ENCODE results near the gene KRT9. TPM values are rescaled to one million over a fixed set of nuclear protein-coding genes. Genes with fewer than 3 reads are reported as not detected.

Gene KRT9
- total RNA-seq, 1 donor, result not detected

GRCh38 chr17:41533613-41534012, 38.2 kb downstream of the KRT9 start:
- Histone ChIP-seq H3K4me1 (ENCODE audit: insufficient read depth, low read length) (peaks cover 28% of the 10 kb centered on the region), H3K79me2 (ENCODE audit: insufficient read depth, low read length) (no peaks in the 10 kb centered on the region), H4K20me1 (ENCODE audit: insufficient read depth, low read length) (no peaks in the 10 kb centered on the region), H2AFZ (ENCODE audit: low read length) (no peak overlapping the region), H3K27me3 (ENCODE audit: insufficient read depth, low read length) (no peaks in the 10 kb centered on the region), H3K36me3 (ENCODE audit: insufficient read depth, low read length) (no peaks in the 10 kb centered on the region), H3K27ac (ENCODE audit: low read depth, low read length) (no peak overlapping the region), H3K4me2 (ENCODE audit: insufficient read depth, low read length) (no peak overlapping the region), H3K4me3 (ENCODE audit: insufficient read depth, low read length) (no peak overlapping the region), H3K9me3 (ENCODE audit: low read depth, low read length) (no peaks in the 10 kb centered on the region)
- TF ChIP-seq CTCF (IDR thresholded peaks at IDR 0.05; ENCODE audit: extremely low read depth, low read depth, low read length), result no peak
- no peak for DNase-seq (ENCODE audit: insufficient read length, low spot score, missing footprints)

- H2AFZ ChIP-seq (ENCODE audit: low read length), result no peak overlapping the region
- H3K27ac ChIP-seq (ENCODE audit: low read depth, low read length), result no peak overlapping the region
- TF ChIP-seq CTCF (IDR thresholded peaks at IDR 0.05; ENCODE audit: extremely low read depth, low read depth, low read length), result no peak
- no peak overlapping the region for H3K4me2 ChIP-seq (ENCODE audit: insufficient read depth, low read length)
- H3K4me3 ChIP-seq (ENCODE audit: insufficient read depth, low read length), result no peak overlapping the region
- no peaks in the 10 kb centered on the region for H3K9me3 ChIP-seq (ENCODE audit: low read depth, low read length)
- no peaks in the 10 kb centered on the region for H3K27me3 ChIP-seq (ENCODE audit: insufficient read depth, low read length)
- no peaks in the 10 kb centered on the region for H3K36me3 ChIP-seq (ENCODE audit: insufficient read depth, low read length)
- H3K79me2 ChIP-seq (ENCODE audit: insufficient read depth, low read length), result no peaks in the 10 kb centered on the region
- H4K20me1 ChIP-seq (ENCODE audit: insufficient read depth, low read length), result no peaks in the 10 kb centered on the region
- DNase-seq (ENCODE audit: insufficient read length, low spot score, missing footprints), result no peak
- H3K4me1 ChIP-seq (ENCODE audit: insufficient read depth, low read length), result peaks cover 24% of the 10 kb centered on the region
Measured at GRCh38 chr17:41532947-41533570, 38.8 kb downstream of the KRT9 start.

- no peak for TF ChIP-seq CTCF (IDR thresholded peaks at IDR 0.05; ENCODE audit: extremely low read depth, low read depth, low read length)
- H3K27ac ChIP-seq (ENCODE audit: low read depth, low read length), result no peak overlapping the region
- peak; percentile 3 for DNase-seq (ENCODE audit: insufficient read length, low spot score, missing footprints)
Measured at GRCh38 chr17:41531993-41532392, 39.9 kb downstream of the KRT9 start.

GRCh38 chr17:41530062-41531048, 41.5 kb downstream of the KRT9 start:
- H3K79me2 ChIP-seq (ENCODE audit: insufficient read depth, low read length), result no peaks in the 10 kb centered on the region
- no peaks in the 10 kb centered on the region for H3K9me3 ChIP-seq (ENCODE audit: low read depth, low read length)
- peak overlapping the region; percentile 17 for H2AFZ ChIP-seq (ENCODE audit: low read length)
- DNase-seq (ENCODE audit: insufficient read length, low spot score, missing footprints), result peak; percentile 99
- no peaks in the 10 kb centered on the region for H3K36me3 ChIP-seq (ENCODE audit: insufficient read depth, low read length)
- H3K27ac ChIP-seq (ENCODE audit: low read depth, low read length), result peak overlapping the region; percentile 82
- peak overlapping the region; percentile 37 for H3K4me2 ChIP-seq (ENCODE audit: insufficient read depth, low read length)
- H3K27me3 ChIP-seq (ENCODE audit: insufficient read depth, low read length), result no peaks in the 10 kb centered on the region
- H4K20me1 ChIP-seq (ENCODE audit: insufficient read depth, low read length), result no peaks in the 10 kb centered on the region
- H3K4me3 ChIP-seq (ENCODE audit: insufficient read depth, low read length), result peak overlapping the region; percentile 5
- no peak for TF ChIP-seq CTCF (IDR thresholded peaks at IDR 0.05; ENCODE audit: extremely low read depth, low read depth, low read length)
- peaks cover 33% of the 10 kb centered on the region for H3K4me1 ChIP-seq (ENCODE audit: insufficient read depth, low read length)

More at GRCh38 chr17:41531993-41532392, 39.9 kb downstream of the KRT9 start:
- Histone ChIP-seq H3K27me3 (ENCODE audit: insufficient read depth, low read length) (no peaks in the 10 kb centered on the region), H3K9me3 (ENCODE audit: low read depth, low read length) (no peaks in the 10 kb centered on the region), H3K79me2 (ENCODE audit: insufficient read depth, low read length) (no peaks in the 10 kb centered on the region), H3K4me1 (ENCODE audit: insufficient read depth, low read length) (peaks cover 29% of the 10 kb centered on the region), H3K4me2 (ENCODE audit: insufficient read depth, low read length) (no peak overlapping the region), H3K36me3 (ENCODE audit: insufficient read depth, low read length) (no peaks in the 10 kb centered on the region), H4K20me1 (ENCODE audit: insufficient read depth, low read length) (no peaks in the 10 kb centered on the region), H3K4me3 (ENCODE audit: insufficient read depth, low read length) (no peak overlapping the region), H2AFZ (ENCODE audit: low read length) (no peak overlapping the region)
